IPS-18a (cell line): ENCODE results near the gene PLA2G2E.

ENCODE experiments used
- H3K27ac ChIP-seq: one replicate; pipeline ENCODE4 v1.5.1; 2013; ENCODE audit warnings: low read length
- H3K27me3 ChIP-seq: one replicate; pipeline ENCODE4 v1.6.1; 2013; ENCODE audit warnings: mild to moderate bottlenecking, low read length; ENCODE audit not compliant: control insufficient read depth, insufficient read depth
- H3K36me3 ChIP-seq: one replicate; pipeline ENCODE4 v1.6.1; 2013; ENCODE audit warnings: low read depth, low read length; ENCODE audit not compliant: control insufficient read depth
- H3K4me1 ChIP-seq: one replicate; pipeline ENCODE4 v1.6.1; 2013; ENCODE audit warnings: low read depth, low read length; ENCODE audit not compliant: control insufficient read depth
- H3K4me3 ChIP-seq: one replicate; pipeline ENCODE4 v1.5.1; 2013; ENCODE audit warnings: low read length
- H3K9ac ChIP-seq: one replicate; pipeline ENCODE4 v1.6.1; 2013; ENCODE audit warnings: mild to moderate bottlenecking, low read length, moderate library complexity
- H3K9me3 ChIP-seq: one replicate; pipeline ENCODE4 v1.6.1; 2013; ENCODE audit warnings: low read depth, low read length; ENCODE audit not compliant: control insufficient read depth

The PLA2G2E gene

DNA sequence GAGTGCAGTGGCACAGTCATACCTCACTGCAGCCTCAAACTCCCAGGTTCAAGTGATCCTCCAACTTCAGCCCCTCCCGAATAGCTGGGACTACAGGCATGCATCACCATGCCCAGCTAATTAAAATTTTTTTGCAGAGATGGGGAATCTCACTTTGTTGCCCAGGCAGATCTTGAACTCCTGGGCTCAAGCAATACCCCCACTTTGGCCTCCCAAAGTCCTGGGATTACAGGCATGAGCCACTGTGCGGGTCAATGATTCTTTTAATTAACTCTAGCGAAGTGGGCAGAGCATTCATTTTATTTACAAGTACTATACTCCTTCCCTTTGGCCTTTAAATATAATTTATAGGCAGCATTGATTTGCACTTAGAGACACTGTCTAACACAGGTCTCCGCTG lies 43.8 kb downstream of the PLA2G2E start:
- Histone ChIP-seq H3K27me3 (no peaks in the 10 kb centered on the region), H3K9me3 (no peaks in the 10 kb centered on the region), H3K27ac (no peak overlapping the region), H3K4me3 (no peak overlapping the region), H3K9ac (no peak overlapping the region), H3K36me3 (no peaks in the 10 kb centered on the region), H3K4me1 (no peaks in the 10 kb centered on the region)

DNA sequence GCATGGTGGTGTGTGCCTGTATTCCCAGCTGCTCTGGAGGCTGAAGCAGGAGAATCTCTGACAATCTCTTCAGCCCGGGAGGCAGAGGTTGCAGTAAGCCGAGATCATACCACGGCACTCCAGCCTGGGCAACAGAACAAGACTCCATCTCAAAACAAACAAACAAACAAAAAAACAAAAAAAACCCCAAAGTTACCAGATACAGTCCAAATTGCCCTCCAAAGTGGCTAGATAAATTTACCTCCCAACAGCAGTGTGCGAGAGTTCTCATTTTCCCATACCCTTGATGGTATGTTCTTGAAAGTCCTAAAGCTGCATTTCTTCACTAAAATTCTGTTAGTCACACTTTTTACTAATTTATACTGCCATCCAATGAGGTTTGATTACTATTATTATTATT lies 44.2 kb downstream of the PLA2G2E start:
- no peak overlapping the region for H3K27ac ChIP-seq

DNA sequence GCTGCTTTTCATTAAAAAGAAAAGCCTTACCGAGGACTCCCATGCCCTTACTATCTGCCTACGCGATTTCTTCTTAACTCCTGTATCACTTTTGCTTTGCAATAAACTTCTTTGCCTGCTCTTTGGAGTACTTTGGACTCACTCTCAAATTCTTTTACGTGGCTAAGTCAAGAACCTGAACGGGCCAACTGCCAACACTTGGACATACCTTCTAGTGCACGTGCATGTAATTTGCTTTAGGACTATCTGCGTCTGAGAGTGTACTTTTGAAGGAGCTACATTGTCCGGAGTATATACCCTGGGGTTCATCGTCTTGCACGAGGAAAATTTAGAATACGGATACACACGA lies 44.8 kb downstream of the PLA2G2E start:
- Histone ChIP-seq H3K27ac (no peak overlapping the region), H3K36me3 (no peaks in the 10 kb centered on the region), H3K9ac (no peak overlapping the region), H3K9me3 (no peaks in the 10 kb centered on the region), H3K4me3 (no peak overlapping the region), H3K4me1 (no peaks in the 10 kb centered on the region), H3K27me3 (no peaks in the 10 kb centered on the region)

More for the DNA sequence above, 44.2 kb downstream of the PLA2G2E start:
- Histone ChIP-seq H3K9me3 (no peaks in the 10 kb centered on the region), H3K27me3 (no peaks in the 10 kb centered on the region), H3K4me1 (no peaks in the 10 kb centered on the region), H3K9ac (no peak overlapping the region), H3K36me3 (no peaks in the 10 kb centered on the region), H3K4me3 (no peak overlapping the region)

DNA sequence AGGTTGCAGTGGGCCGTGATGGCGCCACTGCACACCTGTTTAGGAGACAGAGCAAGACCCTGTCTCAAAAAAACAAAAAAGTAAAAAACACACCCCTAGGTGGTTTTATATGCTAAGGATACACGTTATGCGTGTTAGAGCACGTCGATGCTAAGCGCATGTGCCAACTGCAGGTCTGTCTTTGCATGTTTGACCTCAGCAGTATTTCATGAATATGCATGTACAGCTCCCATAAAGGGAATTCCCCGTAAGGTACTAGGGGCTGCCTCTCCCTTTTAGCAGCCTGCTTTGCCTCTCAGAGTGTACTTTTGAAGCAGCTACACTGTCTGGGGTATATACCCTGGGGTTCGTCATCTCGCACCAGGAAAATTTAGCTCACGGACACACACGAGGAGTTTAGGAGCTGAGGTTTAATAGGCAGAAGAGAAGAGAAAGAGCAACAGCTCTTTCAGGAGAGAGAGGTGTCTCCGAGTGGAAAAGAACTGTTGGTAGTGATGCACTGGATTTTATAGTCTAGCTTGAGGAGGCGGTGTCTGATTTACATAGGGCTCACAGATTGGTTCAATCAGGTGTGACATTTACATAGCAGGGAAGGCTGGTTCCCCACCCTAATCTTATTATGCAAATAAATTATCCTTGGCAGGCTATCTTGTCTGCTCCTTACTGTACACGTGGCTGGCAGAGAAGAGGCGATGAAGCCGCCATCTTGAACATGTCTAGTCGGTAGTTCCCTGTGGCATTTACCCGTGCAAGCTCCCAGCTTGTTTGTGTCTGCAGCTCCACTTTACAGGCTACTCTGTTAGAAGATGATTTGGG lies 45.4 kb downstream of the PLA2G2E start:
- Histone ChIP-seq H3K9ac (no peak overlapping the region), H3K9me3 (no peaks in the 10 kb centered on the region), H3K36me3 (no peaks in the 10 kb centered on the region), H3K27me3 (no peaks in the 10 kb centered on the region), H3K4me1 (no peaks in the 10 kb centered on the region), H3K4me3 (no peak overlapping the region), H3K27ac (no peak overlapping the region)

DNA sequence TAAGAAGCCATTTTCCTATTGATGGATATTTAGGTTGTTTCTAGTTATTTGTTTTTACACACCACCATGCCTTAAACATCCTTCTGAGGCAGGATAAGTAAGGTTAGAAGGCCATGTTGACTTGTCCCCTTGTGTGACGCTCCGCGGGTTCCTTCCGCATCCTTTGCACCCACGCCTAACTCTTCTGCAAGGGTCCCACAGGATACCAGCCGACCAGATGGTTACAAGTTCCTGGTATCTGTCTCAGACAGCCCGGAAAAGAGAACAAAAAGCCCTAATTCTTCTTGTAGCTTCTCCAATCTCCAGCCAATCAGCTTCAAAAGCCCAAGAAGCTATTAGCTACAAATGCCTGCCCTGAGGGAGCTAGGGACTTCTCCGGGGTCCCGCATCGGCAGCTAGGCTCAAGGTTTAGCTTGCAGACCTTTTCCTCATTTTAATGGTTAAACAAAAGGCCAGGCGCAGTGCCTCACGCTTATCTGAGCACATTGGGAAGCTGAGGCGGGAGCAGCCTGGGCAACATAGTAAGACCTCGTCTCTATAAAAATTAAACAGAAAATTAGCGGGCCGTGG lies 46.2 kb downstream of the PLA2G2E start:
- H3K4me3 ChIP-seq = no peak overlapping the region
- H3K4me1 ChIP-seq = no peaks in the 10 kb centered on the region
- no peaks in the 10 kb centered on the region for H3K27me3 ChIP-seq
- H3K9me3 ChIP-seq = no peaks in the 10 kb centered on the region
- H3K36me3 ChIP-seq = no peaks in the 10 kb centered on the region
- H3K9ac ChIP-seq = no peak overlapping the region
- H3K27ac ChIP-seq = no peak overlapping the region

DNA sequence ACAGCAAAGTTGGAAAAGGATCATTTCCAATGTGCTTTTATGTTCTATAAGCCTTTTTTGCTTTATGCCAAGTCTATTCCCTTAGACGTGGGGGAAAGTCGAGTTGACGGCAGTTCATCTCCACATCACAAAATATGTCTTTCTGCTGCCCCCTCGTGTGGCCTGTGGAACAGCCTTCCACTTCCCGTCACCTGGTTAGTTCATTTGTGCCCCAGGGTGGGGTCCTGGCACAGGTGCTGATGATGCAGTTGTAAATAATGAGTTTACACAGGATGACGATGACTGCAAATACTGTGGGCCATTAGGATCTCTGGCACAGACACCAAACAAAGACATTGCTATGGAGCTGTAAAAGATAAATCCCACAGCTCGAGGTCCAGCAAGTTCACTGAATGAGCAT lies 51.2 kb downstream of the PLA2G2E start:
- no peaks in the 10 kb centered on the region for H3K4me1 ChIP-seq
- H3K9ac ChIP-seq = no peak overlapping the region
- no peaks in the 10 kb centered on the region for H3K27me3 ChIP-seq
- no peaks in the 10 kb centered on the region for H3K36me3 ChIP-seq
- no peak overlapping the region for H3K4me3 ChIP-seq
- no peak overlapping the region for H3K27ac ChIP-seq
- H3K9me3 ChIP-seq = no peaks in the 10 kb centered on the region
